Measurements from ENCODE around the gene CDH1.

CDH1 gene

DNA sequence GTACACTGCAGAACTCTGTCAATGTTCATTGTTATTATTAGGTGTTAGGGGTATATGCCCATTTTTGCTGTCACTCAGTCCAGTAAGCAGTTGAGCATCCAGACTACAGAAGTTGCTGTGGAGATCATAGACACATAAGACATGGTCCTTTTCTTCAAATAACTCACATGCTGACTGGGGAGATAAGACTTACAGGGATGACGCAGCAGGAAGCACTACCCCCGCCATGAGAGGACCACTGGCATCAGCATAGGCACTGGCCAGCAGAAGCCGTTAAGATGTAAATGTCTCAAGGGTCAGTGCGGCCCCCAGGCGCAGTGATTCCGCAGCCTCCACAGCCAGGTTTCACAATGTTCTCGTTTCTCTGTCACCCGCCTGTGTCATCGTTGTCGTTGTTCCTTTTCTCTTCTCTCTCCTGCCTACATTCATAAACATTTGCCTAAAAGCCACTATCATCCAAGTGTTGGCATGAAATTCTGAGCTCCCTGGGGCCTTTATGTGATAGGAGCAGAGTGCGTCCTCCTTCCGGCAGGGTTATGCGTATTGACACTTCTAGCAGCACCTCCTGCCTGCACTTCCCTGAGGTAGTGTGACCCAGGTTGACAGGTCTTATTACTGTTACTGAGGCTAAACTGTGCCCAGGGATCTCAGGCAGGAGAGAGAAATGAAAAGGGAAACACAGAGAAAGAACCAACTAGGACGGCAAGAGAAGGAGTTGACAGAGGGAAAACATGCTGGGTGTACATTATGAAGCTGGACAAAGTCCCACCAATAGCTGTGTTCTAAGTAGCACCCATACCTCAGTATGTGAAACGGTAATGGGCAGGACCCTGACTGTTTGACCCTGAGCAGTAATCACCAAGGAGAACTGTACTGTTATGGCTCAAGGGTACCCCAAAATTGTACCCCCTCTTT is 124.1 kb downstream of the CDH1 start:
- no peak for DNase-seq

DNA sequence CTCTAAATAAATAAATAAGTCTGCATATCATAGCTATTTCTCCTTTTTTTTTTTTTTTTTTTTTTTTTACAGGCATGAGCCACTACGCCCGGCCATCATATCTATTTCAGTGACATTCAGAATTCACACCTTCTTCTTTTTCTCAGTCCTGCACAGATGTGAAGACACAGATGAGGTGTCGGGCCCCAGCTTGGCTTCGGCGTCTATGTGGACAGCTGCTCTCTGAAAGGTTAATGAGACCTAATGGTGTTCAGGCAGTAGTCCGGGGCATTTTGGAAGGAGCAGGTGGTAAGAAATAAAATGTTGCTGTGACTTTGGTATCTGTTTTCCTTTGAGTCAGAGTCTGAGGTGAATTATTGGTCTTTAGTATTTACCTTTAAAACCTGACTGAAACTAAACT is 129.8 kb downstream of the CDH1 start:
- DNase-seq = no peak

DNA sequence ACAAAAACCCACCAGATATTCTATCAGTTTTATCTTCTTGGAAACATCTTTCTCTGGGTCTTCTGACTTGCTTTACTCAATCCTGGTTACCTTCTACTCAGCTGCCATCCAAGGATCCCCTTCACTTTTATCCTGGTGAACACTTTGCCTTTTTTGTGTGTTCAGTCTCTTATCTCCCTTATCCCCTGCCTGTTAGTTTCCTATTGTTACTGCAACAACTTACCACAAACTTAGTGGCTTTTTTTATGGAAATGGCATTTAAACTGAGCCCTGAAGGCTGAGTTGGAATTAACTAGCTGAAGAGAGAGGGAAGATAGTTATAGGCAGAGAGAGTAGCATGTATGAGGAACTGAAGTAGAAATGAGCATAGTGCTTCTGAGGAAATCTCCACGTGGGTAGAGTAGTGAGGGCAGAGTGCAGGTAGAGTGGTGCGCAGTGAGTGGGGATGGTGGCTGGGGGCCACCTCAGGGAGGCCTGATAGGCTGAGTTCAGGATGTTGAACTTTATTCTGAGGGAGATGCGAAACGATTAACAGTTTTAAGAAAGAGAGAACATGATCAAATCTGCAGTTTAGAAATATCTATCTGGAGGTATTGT is 132.5 kb downstream of the CDH1 start:
- no peak for DNase-seq

DNA sequence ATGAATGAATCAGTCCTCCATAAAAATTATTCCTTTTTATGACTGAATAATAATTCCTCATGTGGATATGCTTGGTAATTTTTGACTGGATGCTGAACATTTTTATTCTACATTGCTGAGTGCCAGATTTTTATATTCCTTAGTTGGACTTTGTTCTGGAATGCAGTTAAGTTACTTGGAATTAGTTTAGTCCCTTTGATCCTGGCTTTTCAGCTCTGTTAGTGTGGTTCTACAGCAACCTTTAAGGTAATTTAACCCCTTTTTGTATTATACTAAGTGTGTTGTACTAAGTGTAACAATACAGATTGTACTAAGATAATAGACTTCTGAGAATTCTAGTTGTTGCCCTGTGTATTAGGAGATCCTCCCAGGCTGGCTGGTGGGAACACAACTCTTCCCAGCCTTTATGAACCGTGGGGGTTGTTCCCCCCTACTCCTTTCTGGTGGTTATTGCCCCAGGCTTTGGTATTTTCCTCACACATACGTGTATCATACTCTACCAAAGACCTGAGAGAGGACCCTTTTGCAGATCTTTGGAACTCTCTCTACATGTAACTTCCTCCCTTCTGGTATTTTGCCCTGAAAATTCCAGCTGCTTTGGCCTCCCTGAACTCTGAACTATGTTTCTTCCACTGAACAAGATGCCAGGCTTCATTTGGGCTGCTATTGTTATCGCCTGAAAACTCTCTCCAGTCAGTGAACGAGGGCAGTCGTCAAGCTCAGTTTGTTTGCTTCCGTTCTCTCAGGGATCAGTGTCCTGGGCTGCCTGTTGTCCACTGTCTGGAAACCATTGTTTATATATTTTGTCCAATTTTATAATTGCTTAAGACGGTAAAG is 136.8 kb downstream of the CDH1 start:
- DNase-seq = no peak

DNA sequence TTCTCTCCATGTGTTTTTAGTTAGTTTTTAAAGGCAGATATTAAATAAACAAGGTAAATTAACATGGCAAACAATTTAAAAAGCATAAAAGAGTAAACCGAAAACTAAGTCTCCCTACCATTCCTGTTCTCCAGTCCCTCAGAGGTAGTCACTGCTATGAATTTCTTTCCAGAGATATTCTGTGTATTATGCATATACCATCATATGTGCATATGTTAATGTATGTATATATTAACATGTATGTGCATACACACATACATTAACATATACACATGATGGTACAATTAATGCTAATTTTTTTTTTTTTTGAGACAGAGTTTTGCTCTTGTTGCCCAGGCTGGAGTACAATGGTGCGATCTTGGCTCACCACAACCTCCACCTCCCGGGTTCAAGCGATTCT is 138.8 kb downstream of the CDH1 start:
- no peak for DNase-seq

DNA sequence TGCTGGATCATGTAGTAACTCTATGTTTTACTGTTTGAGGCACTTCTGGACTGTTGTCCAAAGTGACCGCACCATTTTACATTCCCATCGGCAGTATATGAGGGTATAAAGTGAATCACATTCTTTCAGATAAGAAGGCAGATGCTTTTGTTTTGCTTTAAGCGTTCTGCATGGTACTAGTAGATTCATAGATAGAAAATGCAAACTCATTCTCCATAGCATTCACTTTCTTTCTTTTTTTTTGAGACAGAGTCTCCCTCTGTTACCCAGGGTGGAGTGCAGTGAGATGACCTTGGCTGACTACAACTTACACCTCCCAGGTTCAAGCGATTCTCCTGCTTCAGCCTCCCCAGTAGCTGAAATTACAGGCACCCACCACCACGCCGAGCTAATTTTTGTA is 146.6 kb downstream of the CDH1 start:
- DNase-seq = no peak

DNA sequence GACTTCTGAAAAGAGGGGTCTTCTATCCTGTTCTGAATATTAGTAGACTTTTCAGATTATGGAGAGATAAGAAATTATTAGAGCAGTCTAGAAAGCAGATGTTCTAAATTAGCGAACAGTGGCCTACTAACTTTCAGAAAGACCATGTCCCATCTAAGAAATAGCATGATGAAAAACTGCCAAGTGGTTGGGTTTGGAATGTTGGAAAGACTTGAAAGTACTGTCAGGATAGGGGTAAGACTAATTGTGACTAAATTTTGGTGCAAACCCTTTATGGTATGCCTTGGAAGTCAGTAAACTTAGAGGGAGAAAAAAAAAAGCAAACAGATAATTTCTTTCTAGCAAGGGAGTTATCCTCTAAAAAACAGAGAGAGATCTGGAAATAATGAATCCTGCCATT is 147.3 kb downstream of the CDH1 start:
- no peak for DNase-seq
